Esophagus squamous epithelium (tissue), 4 donors: ENCODE measurements around the gene IQCK.

ENCODE experiments used
- POLR2A ChIP-seq, 4 donors: fragments of 450-650 bp; IDR thresholded peaks; one replicate each; pipeline ENCODE4 v1.6.1; 2017; ENCODE audit warnings: antibody characterized with exemption in 4 of 4, mild to moderate bottlenecking in 4 of 4, moderate library complexity in 3 of 4
- TF ChIP-seq, protein P1 (sequence below), 6 experiments: fragments of 450-650 bp in 4 of 6; fragments of 200-600 bp in 2 of 6; sonication (generic) in 2 of 6; IDR thresholded peaks; one replicate each; pipeline ENCODE4 v1.5.1; 2016 to 2019; ENCODE audit warnings: antibody characterized with exemption in 6 of 6, mild to moderate bottlenecking in 4 of 6, moderate library complexity in 4 of 6

- TF ChIP-seq, protein P1, sequence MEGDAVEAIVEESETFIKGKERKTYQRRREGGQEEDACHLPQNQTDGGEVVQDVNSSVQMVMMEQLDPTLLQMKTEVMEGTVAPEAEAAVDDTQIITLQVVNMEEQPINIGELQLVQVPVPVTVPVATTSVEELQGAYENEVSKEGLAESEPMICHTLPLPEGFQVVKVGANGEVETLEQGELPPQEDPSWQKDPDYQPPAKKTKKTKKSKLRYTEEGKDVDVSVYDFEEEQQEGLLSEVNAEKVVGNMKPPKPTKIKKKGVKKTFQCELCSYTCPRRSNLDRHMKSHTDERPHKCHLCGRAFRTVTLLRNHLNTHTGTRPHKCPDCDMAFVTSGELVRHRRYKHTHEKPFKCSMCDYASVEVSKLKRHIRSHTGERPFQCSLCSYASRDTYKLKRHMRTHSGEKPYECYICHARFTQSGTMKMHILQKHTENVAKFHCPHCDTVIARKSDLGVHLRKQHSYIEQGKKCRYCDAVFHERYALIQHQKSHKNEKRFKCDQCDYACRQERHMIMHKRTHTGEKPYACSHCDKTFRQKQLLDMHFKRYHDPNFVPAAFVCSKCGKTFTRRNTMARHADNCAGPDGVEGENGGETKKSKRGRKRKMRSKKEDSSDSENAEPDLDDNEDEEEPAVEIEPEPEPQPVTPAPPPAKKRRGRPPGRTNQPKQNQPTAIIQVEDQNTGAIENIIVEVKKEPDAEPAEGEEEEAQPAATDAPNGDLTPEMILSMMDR (IDR thresholded peaks at IDR 0.05): no peak
- TF ChIP-seq POLR2A (IDR thresholded peaks at IDR 0.05): no peak
Observed at GRCh38 chr16:19888834-19889233, 170.8 kb downstream of the IQCK start.
